ENCODE data around the gene PDE9A.
A peak's percentile ranks its signal among the peaks of the same experiment; 100 is the strongest.

The PDE9A gene

GRCh38 chr21:42680429-42680828, 27.0 kb downstream of the PDE9A start:
- H3K27ac ChIP-seq: no peak overlapping the region
- H3K4me3 ChIP-seq: no peak overlapping the region
- no peak overlapping the region for H3K4me2 ChIP-seq
- TF ChIP-seq Cebpa-rat (IDR thresholded peaks at IDR 0.05): no peak
- peaks cover 0 to 43% (median 14%) of the 10 kb centered on the region in 11 experiments; a peak in 11 of 22 replicates for H4K20me1 ChIP-seq
- peaks cover 48 to 66% (median 53%) of the 10 kb centered on the region in 10 experiments for H3K4me1 ChIP-seq
- peaks cover 80 to 87% (median 83%) of the 10 kb centered on the region in 11 experiments for H3K27me3 ChIP-seq
- no peaks in the 10 kb centered on the region for H3K9me3 ChIP-seq (replicated peaks in 1 of 11)
- no peak overlapping the region for H3K9ac ChIP-seq
- H3K36me3 ChIP-seq: no peaks in the 10 kb centered on the region

- no peaks in the 10 kb centered on the region for H3K9me3 ChIP-seq (replicated peaks in 1 of 11)
- TF ChIP-seq Cebpa-rat (IDR thresholded peaks at IDR 0.05): no peak
- no peak overlapping the region for H3K27ac ChIP-seq
- H3K27me3 ChIP-seq: peaks cover 69 to 76% (median 72%) of the 10 kb centered on the region in 11 experiments
- peaks cover 48 to 69% (median 53%) of the 10 kb centered on the region in 10 experiments for H3K4me1 ChIP-seq
- no peak overlapping the region for H3K4me3 ChIP-seq
- H3K4me2 ChIP-seq: peak overlapping the region in 1 of 11 experiments; percentile 95; a peak in 2 of 22 replicates
- H3K9ac ChIP-seq: no peak overlapping the region
- H4K20me1 ChIP-seq: peaks cover 0 to 34% (median 14%) of the 10 kb centered on the region in 11 experiments; a peak in 10 of 22 replicates
- H3K36me3 ChIP-seq: no peaks in the 10 kb centered on the region
Measured at GRCh38 chr21:42681296-42682206, 28.1 kb downstream of the PDE9A start.

DNA sequence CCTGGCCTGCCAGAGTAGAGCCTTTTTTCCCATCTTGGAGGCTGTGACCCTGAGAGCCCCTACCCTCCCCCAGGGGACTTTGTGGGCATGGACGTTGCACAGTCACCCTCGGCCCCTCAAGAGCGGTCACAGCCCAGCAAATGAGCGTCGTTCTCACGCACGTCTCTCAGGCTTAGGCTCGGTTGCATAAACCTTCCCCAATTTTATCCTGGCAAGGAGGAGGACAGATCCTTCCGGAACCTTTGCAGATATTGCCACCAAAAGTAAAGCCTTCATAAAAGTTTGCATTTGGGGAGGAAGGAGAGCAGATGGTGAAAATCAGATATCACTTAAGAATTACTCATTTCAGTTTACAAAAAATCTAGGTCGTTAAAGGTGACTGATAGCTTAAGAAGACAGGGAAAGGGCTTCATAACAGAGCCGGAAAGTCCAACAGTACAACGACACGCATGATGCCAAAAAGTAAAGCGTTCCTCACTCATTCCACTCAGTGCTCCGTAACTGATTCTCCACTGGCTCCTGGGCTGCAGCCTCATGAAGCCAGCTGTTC, 29.3 kb downstream of the PDE9A start:
- Histone ChIP-seq H3K27ac (peak overlapping the region in 3 of 11 experiments; percentile 8 to 68 (median 67); a peak in 2 of 22 replicates), H3K9ac (no peak overlapping the region), H4K20me1 (peaks cover 0 to 28% (median 8%) of the 10 kb centered on the region in 11 experiments; a peak in 8 of 22 replicates), H3K4me3 (no peak overlapping the region), H3K4me1 (peaks cover 43 to 60% (median 45%) of the 10 kb centered on the region in 10 experiments), H3K4me2 (peak overlapping the region; percentile 68 to 99 (median 93); a peak in 20 of 22 replicates), H3K27me3 (peaks cover 57 to 65% (median 62%) of the 10 kb centered on the region in 11 experiments), H3K36me3 (no peaks in the 10 kb centered on the region), H3K9me3 (replicated peaks in 1 of 11) (no peaks in the 10 kb centered on the region)
- no peak for TF ChIP-seq Cebpa-rat (IDR thresholded peaks at IDR 0.05)

GRCh38 chr21:42683371-42684108, 30.1 kb downstream of the PDE9A start:
- TF ChIP-seq Cebpa-rat (IDR thresholded peaks at IDR 0.05): 0 out of 22 replicates have a peak, but pooled peaks of 2 of the 11 experiments have one; percentile 15 to 40
- Histone ChIP-seq H3K27ac (peak overlapping the region in 7 of 11 experiments; percentile 15 to 74 (median 52); a peak in 13 of 22 replicates), H3K4me3 (peak overlapping the region in 4 of 10 experiments; percentile 20 to 50 (median 36); a peak in 6 of 20 replicates), H3K9ac (peak overlapping the region in 5 of 11 experiments; percentile 16 to 60 (median 43); a peak in 6 of 22 replicates), H4K20me1 (peaks cover 0 to 20% (median 1%) of the 10 kb centered on the region in 11 experiments; a peak in 7 of 22 replicates), H3K36me3 (no peaks in the 10 kb centered on the region), H3K27me3 (peaks cover 49 to 60% (median 54%) of the 10 kb centered on the region in 11 experiments), H3K4me2 (peak overlapping the region; percentile 68 to 99 (median 93)), H3K4me1 (peaks cover 35 to 56% (median 41%) of the 10 kb centered on the region in 10 experiments), H3K9me3 (replicated peaks in 1 of 11) (no peaks in the 10 kb centered on the region)

GRCh38 chr21:42684109-42684916, 30.9 kb downstream of the PDE9A start:
- Histone ChIP-seq H3K4me3 (peak overlapping the region in 7 of 10 experiments; percentile 6 to 58 (median 24); a peak in 10 of 20 replicates), H3K27ac (peak overlapping the region in 7 of 11 experiments; percentile 15 to 74 (median 52); a peak in 16 of 22 replicates), H3K27me3 (peaks cover 42 to 53% (median 46%) of the 10 kb centered on the region in 11 experiments), H3K9ac (peak overlapping the region in 10 of 11 experiments; percentile 1 to 60 (median 33); a peak in 11 of 22 replicates), H3K9me3 (replicated peaks in 1 of 11) (no peaks in the 10 kb centered on the region), H3K36me3 (no peaks in the 10 kb centered on the region), H3K4me1 (peaks cover 30 to 54% (median 40%) of the 10 kb centered on the region in 10 experiments), H3K4me2 (peak overlapping the region; percentile 68 to 99 (median 93)), H4K20me1 (peaks cover 0 to 16% (median 0%) of the 10 kb centered on the region in 11 experiments; a peak in 6 of 22 replicates)
- no peak for TF ChIP-seq Cebpa-rat (IDR thresholded peaks at IDR 0.05)

DNA sequence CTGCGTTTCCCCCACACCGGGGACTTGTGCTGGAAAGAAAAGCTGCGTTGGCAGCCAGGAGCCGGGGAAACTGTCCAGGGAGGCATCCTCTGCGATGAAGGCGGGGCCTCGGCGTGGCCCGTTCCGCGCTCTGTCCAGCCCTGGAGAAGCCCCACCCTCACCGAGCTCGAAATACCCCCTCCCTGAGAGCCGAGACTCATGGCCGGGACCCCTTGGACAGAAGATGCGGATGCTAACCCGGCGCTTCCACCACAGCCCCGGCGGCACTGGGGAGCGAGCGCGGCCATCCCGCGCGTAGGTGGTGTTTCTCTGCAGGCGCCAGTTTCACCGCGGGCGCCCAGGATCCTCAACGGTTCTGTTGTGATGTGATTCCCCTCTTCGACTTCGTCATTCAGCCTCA, 31.6 kb downstream of the PDE9A start:
- no peaks in the 10 kb centered on the region for H3K36me3 ChIP-seq
- H3K4me2 ChIP-seq: peak overlapping the region; percentile 68 to 99 (median 93)
- H3K4me3 ChIP-seq: peak overlapping the region in 3 of 10 experiments; percentile 22 to 58 (median 45); a peak in 3 of 20 replicates
- peaks cover 0 to 16% (median 0%) of the 10 kb centered on the region in 11 experiments; a peak in 6 of 22 replicates for H4K20me1 ChIP-seq
- peaks cover 30 to 50% (median 40%) of the 10 kb centered on the region in 10 experiments for H3K4me1 ChIP-seq
- H3K9ac ChIP-seq: peak overlapping the region in 6 of 11 experiments; percentile 9 to 60 (median 40); a peak in 6 of 22 replicates
- no peaks in the 10 kb centered on the region for H3K9me3 ChIP-seq (replicated peaks in 1 of 11)
- no peak for TF ChIP-seq Cebpa-rat (IDR thresholded peaks at IDR 0.05)
- H3K27ac ChIP-seq: peak overlapping the region in 4 of 11 experiments; percentile 51 to 74 (median 68); a peak in 6 of 22 replicates
- peaks cover 34 to 46% (median 39%) of the 10 kb centered on the region in 11 experiments for H3K27me3 ChIP-seq

GRCh38 chr21:42685954-42686500, 32.6 kb downstream of the PDE9A start:
- peaks cover 30 to 48% (median 40%) of the 10 kb centered on the region in 10 experiments for H3K4me1 ChIP-seq
- H3K27ac ChIP-seq: no peak overlapping the region
- TF ChIP-seq Cebpa-rat (IDR thresholded peaks at IDR 0.05): no peak
- no peaks in the 10 kb centered on the region for H3K36me3 ChIP-seq
- no peak overlapping the region for H3K4me3 ChIP-seq
- no peak overlapping the region for H3K4me2 ChIP-seq
- no peak overlapping the region for H3K9ac ChIP-seq
- H4K20me1 ChIP-seq: peaks cover 0 to 16% (median 0%) of the 10 kb centered on the region in 11 experiments; a peak in 5 of 22 replicates
- H3K27me3 ChIP-seq: peaks cover 24 to 37% (median 29%) of the 10 kb centered on the region in 11 experiments
- no peaks in the 10 kb centered on the region for H3K9me3 ChIP-seq (replicated peaks in 1 of 11)

Measured in BLaER1 treated with 17β-estradiol and CSF1 and Interleukin-3, amounts not matched to agents 10 nM and 100 nM (cell line).